GM21447 (cell line): ENCODE data around the gene HOXC5.
A peak's percentile ranks its signal among the peaks of the same experiment; 100 is the strongest.
"Not testable (repeated sequence)": the region's sequence is repeated elsewhere in the genome, so short reads cannot be mapped to it uniquely, and the experiment has no call there.

Experiments used
- ATAC-seq: cut with Tn5 transposase; IDR thresholded peaks from one replicate; pipeline ENCODE4 v1.9.1; 2021; ENCODE audit not compliant: unreplicated experiment

The HOXC5 gene

GRCh38 chr12:54032086-54032619 lies 697 bp upstream of the HOXC5 start:
- no peak for ATAC-seq

GRCh38 chr12:54033106-54033979 lies 493 bp downstream of the HOXC5 start:
- ATAC-seq: no peak

GRCh38 chr12:54033980-54034784 lies 1.3 kb downstream of the HOXC5 start:
- no peak for ATAC-seq

- ATAC-seq: no peak
Measured at GRCh38 chr12:54034785-54035310, 2.0 kb downstream of the HOXC5 start.

- ATAC-seq: no peak
Measured at GRCh38 chr12:54035568-54036264, 2.9 kb downstream of the HOXC5 start.

- peak; percentile 53 for ATAC-seq
Measured at GRCh38 chr12:54036620-54037359, 3.9 kb downstream of the HOXC5 start.

GRCh38 chr12:54037360-54038283 lies 4.8 kb downstream of the HOXC5 start:
- ATAC-seq: no peak

GRCh38 chr12:54038284-54038870 lies 5.5 kb downstream of the HOXC5 start:
- no peak for ATAC-seq

GRCh38 chr12:54038871-54039414 lies 6.1 kb downstream of the HOXC5 start:
- no peak for ATAC-seq

- ATAC-seq: no peak
Measured at GRCh38 chr12:54039417-54040147, 6.7 kb downstream of the HOXC5 start.

GRCh38 chr12:54040148-54040494 lies 7.3 kb downstream of the HOXC5 start:
- ATAC-seq: no peak

- ATAC-seq: no peak
Measured at GRCh38 chr12:54040648-54041047, 7.8 kb downstream of the HOXC5 start.

- no peak for ATAC-seq
Measured at GRCh38 chr12:54041097-54041690, 8.3 kb downstream of the HOXC5 start.

GRCh38 chr12:54042033-54042432 lies 9.2 kb downstream of the HOXC5 start:
- not testable (repeated sequence) for ATAC-seq

- ATAC-seq: no peak
Measured at GRCh38 chr12:54042970-54043853, 10.4 kb downstream of the HOXC5 start.

GRCh38 chr12:54044425-54045103 lies 11.7 kb downstream of the HOXC5 start:
- ATAC-seq: no peak
